Neural cell (in vitro differentiated cells): ENCODE results near the gene CTAGE1. TPM values are rescaled to one million over a fixed set of nuclear protein-coding genes. Genes with fewer than 3 reads are reported as not detected.

Source experiments
- H2AFZ ChIP-seq: fragments of 200-600, 300-800 bp; sonication (generic), shearing (Covaris generic); 2 replicates; pipeline ENCODE4 v1.6.0; 2014; ENCODE audit warnings: low read depth, mild to moderate bottlenecking, antibody characterized with exemption, low read length, moderate library complexity
- H3F3A ChIP-seq: fragments of 200-600 bp; shearing (Covaris generic); 2 replicates; pipeline ENCODE4 v1.6.1; 2016; ENCODE audit warnings: mild to moderate bottlenecking, moderate library complexity, mixed read lengths, antibody characterized with exemption, low read length; ENCODE audit not compliant: insufficient read depth, poor library complexity, severe bottlenecking
- H3K27ac ChIP-seq: fragments of 200-600, 300-800 bp; sonication (generic), shearing (Covaris generic); 2 replicates; pipeline ENCODE4 v1.5.1; 2014; ENCODE audit warnings: mild to moderate bottlenecking, low read length, moderate library complexity
- H3K27me3 ChIP-seq: fragments of 300-800, 200-600 bp; sonication (generic), shearing (Covaris generic); 2 replicates; pipeline ENCODE4 v1.6.0; 2014; ENCODE audit warnings: mild to moderate bottlenecking, low read depth, low read length, moderate library complexity; ENCODE audit not compliant: insufficient read depth
- H3K36me3 ChIP-seq: fragments of 300-800, 200-600 bp; sonication (generic), shearing (Covaris generic); 2 replicates; pipeline ENCODE4 v1.5.1; 2014; ENCODE audit warnings: mild to moderate bottlenecking, antibody characterized with exemption, low read length, moderate library complexity; ENCODE audit not compliant: insufficient read depth
- H3K4me2 ChIP-seq: fragments of 300-800, 200-600 bp; sonication (generic), shearing (Covaris generic); 2 replicates; pipeline ENCODE4 v1.6.0; 2014; ENCODE audit warnings: mild to moderate bottlenecking, low read length
- H3K4me3 ChIP-seq: fragments of 300-800, 200-600 bp; sonication (generic), shearing (Covaris generic); 2 replicates; pipeline ENCODE4 v1.5.1; 2014; ENCODE audit warnings: mild to moderate bottlenecking, low read length, moderate library complexity
- H3K79me2 ChIP-seq: fragments of 200-600 bp; shearing (Covaris generic); replicated peaks from 2 replicates; pipeline ENCODE4 v1.6.0; 2014; ENCODE audit warnings: mild to moderate bottlenecking, low read length, moderate library complexity; ENCODE audit not compliant: insufficient read depth
- H3K9ac ChIP-seq: fragments of 300-800, 200-600 bp; sonication (generic), shearing (Covaris generic); 2 replicates; pipeline ENCODE4 v1.6.1; 2016; ENCODE audit warnings: mild to moderate bottlenecking, low read length, mixed read lengths
- H3K9me2 ChIP-seq: fragments of 200-600 bp; shearing (Covaris generic); 2 replicates; pipeline ENCODE4 v1.6.1; 2016; ENCODE audit warnings: mild to moderate bottlenecking, low read length, mixed read lengths; ENCODE audit not compliant: insufficient read depth
- H3K9me3 ChIP-seq: fragments of 200-600, 300-800 bp; sonication (generic), shearing (Covaris generic); 2 replicates; pipeline ENCODE4 v1.6.1; 2016; ENCODE audit warnings: mild to moderate bottlenecking, mixed run types, low read length, moderate library complexity, mixed read lengths
- H4K20me1 ChIP-seq: fragments of 200-600 bp; shearing (Covaris generic); 2 replicates; pipeline ENCODE4 v1.6.1; 2016; ENCODE audit warnings: mild to moderate bottlenecking, mixed run types; ENCODE audit not compliant: insufficient read depth
- EP300 ChIP-seq: fragments of 450-650 bp; conservative IDR thresholded peaks from 2 replicates; pipeline ENCODE4 v1.6.1; 2014; ENCODE audit warnings: antibody characterized with exemption, mild to moderate bottlenecking, moderate library complexity; ENCODE audit not compliant: poor library complexity, severe bottlenecking
- EZH2 ChIP-seq: fragments of 200-600, 300-800 bp; shearing (Covaris generic), sonication (generic); IDR thresholded peaks from 2 replicates; pipeline ENCODE4 v1.6.1; 2014; ENCODE audit warnings: antibody characterized with exemption, low read length, borderline replicate concordance, mild to moderate bottlenecking; ENCODE audit not compliant: insufficient read depth, poor library complexity, severe bottlenecking
- MXI1 ChIP-seq: fragments of 450-650 bp; conservative IDR thresholded peaks from 2 replicates; pipeline ENCODE4 v1.6.1; 2014; ENCODE audit warnings: antibody characterized with exemption, mild to moderate bottlenecking; ENCODE audit not compliant: poor library complexity, severe bottlenecking
- POLR2AphosphoS5 ChIP-seq: IDR thresholded peaks from 2 replicates; pipeline ENCODE4 v1.6.1; 2012
- RAD21 ChIP-seq: fragments of 450-650 bp; conservative IDR thresholded peaks from 2 replicates; pipeline ENCODE4 v1.6.1; 2014; ENCODE audit warnings: antibody characterized with exemption, mild to moderate bottlenecking, moderate library complexity
- SMC3 ChIP-seq: fragments of 450-650 bp; conservative IDR thresholded peaks from 2 replicates; pipeline ENCODE4 v1.6.1; 2014; ENCODE audit warnings: antibody characterized with exemption, mild to moderate bottlenecking, moderate library complexity; ENCODE audit not compliant: poor library complexity
- TAF1 ChIP-seq: IDR thresholded peaks from 2 replicates; pipeline ENCODE4 v1.6.1; 2012; ENCODE audit warnings: low read depth
- polyA plus RNA-seq: library from polyadenylated mRNA; depleted of rRNA; stranded (reverse); fragments of >200 nt; gene quantifications from 2 replicates; pipeline ENCODE4 v1.2.3, GENCODE V29; 2014
- TF ChIP-seq, protein P1 (sequence below): fragments of 450-650 bp; IDR thresholded peaks from 2 replicates; pipeline ENCODE4 v1.5.1; 2014; ENCODE audit warnings: antibody characterized with exemption, mild to moderate bottlenecking, moderate library complexity; ENCODE audit not compliant: poor library complexity, severe bottlenecking
- TF ChIP-seq, protein P2 (sequence below): IDR thresholded peaks from 2 replicates; pipeline ENCODE4 v1.6.1; 2012; ENCODE audit warnings: borderline replicate concordance

CTAGE1 gene
- polyA plus RNA-seq, 1 donor from 2014 or later: not detected

DNA sequence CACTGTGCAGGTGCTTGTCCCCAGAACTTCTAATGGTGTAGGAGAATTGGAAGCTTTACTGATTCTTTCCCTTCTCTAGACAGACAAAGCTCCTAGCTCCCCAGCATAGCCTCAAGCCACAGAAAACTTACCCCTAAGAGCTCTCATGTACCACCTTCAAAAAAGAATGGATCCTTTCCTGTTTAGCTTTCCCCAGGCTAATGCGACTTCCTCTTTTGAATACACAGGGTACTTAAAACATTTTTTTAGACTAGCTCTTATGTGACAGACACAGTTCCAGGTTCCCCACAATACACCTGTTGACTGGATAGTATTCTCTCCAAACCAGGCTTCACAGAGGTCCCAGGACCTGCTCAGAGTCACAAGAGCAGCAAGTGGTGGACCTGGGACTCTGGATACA lies 8.3 kb downstream of the CTAGE1 start:
- Histone ChIP-seq H3K27ac (no peak overlapping the region), H3K9me2 (no peaks in the 10 kb centered on the region), H3K9ac (no peak overlapping the region), H3K4me2 (no peak overlapping the region), H3K36me3 (no peaks in the 10 kb centered on the region), H3K27me3 (no peaks in the 10 kb centered on the region), H3K79me2 (no peaks in the 10 kb centered on the region), H3K9me3 (no peaks in the 10 kb centered on the region), H2AFZ (no peak overlapping the region), H4K20me1 (no peaks in the 10 kb centered on the region), H3K4me3 (no peak overlapping the region), H3F3A (no peaks in the 10 kb centered on the region)
- TF ChIP-seq, protein P1, sequence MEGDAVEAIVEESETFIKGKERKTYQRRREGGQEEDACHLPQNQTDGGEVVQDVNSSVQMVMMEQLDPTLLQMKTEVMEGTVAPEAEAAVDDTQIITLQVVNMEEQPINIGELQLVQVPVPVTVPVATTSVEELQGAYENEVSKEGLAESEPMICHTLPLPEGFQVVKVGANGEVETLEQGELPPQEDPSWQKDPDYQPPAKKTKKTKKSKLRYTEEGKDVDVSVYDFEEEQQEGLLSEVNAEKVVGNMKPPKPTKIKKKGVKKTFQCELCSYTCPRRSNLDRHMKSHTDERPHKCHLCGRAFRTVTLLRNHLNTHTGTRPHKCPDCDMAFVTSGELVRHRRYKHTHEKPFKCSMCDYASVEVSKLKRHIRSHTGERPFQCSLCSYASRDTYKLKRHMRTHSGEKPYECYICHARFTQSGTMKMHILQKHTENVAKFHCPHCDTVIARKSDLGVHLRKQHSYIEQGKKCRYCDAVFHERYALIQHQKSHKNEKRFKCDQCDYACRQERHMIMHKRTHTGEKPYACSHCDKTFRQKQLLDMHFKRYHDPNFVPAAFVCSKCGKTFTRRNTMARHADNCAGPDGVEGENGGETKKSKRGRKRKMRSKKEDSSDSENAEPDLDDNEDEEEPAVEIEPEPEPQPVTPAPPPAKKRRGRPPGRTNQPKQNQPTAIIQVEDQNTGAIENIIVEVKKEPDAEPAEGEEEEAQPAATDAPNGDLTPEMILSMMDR: no peak
- TF ChIP-seq, protein P2, sequence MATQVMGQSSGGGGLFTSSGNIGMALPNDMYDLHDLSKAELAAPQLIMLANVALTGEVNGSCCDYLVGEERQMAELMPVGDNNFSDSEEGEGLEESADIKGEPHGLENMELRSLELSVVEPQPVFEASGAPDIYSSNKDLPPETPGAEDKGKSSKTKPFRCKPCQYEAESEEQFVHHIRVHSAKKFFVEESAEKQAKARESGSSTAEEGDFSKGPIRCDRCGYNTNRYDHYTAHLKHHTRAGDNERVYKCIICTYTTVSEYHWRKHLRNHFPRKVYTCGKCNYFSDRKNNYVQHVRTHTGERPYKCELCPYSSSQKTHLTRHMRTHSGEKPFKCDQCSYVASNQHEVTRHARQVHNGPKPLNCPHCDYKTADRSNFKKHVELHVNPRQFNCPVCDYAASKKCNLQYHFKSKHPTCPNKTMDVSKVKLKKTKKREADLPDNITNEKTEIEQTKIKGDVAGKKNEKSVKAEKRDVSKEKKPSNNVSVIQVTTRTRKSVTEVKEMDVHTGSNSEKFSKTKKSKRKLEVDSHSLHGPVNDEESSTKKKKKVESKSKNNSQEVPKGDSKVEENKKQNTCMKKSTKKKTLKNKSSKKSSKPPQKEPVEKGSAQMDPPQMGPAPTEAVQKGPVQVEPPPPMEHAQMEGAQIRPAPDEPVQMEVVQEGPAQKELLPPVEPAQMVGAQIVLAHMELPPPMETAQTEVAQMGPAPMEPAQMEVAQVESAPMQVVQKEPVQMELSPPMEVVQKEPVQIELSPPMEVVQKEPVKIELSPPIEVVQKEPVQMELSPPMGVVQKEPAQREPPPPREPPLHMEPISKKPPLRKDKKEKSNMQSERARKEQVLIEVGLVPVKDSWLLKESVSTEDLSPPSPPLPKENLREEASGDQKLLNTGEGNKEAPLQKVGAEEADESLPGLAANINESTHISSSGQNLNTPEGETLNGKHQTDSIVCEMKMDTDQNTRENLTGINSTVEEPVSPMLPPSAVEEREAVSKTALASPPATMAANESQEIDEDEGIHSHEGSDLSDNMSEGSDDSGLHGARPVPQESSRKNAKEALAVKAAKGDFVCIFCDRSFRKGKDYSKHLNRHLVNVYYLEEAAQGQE: no peak
- TF ChIP-seq RAD21 (no peak), TAF1 (no peak), POLR2AphosphoS5 (no peak), EP300 (no peak), MXI1 (no peak), EZH2 (no peak), SMC3 (no peak)

DNA sequence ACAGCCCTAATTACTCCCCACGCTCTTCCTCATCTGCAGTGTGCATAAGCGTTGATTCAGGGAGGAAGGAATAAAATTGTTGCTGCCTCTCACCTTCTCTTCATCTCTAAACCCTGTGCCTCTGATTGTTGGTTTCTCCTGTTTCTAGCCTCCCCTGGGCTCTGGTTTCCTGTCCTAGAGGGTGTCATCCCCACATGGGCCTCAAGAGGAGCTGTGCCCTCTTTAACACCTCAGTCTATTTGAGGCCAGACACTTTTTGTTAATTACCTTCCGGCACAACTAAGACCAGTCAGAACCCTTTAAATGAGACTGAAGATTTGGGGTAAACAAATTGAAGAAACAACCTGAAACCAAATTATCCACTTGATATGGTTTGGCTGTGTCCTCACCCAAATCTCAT lies 9.7 kb downstream of the CTAGE1 start:
- H3K79me2 ChIP-seq: no peaks in the 10 kb centered on the region
- H3K9me2 ChIP-seq: no peaks in the 10 kb centered on the region
- H3K4me2 ChIP-seq: no peak overlapping the region
- H3K9me3 ChIP-seq: no peaks in the 10 kb centered on the region
- no peaks in the 10 kb centered on the region for H3F3A ChIP-seq
- no peak overlapping the region for H3K9ac ChIP-seq
- H3K4me3 ChIP-seq: no peak overlapping the region
- H3K36me3 ChIP-seq: no peaks in the 10 kb centered on the region
- no peaks in the 10 kb centered on the region for H4K20me1 ChIP-seq
- H3K27ac ChIP-seq: no peak overlapping the region
- no peaks in the 10 kb centered on the region for H3K27me3 ChIP-seq
- no peak for TF ChIP-seq TAF1
- TF ChIP-seq, protein P2: no peak
- TF ChIP-seq, protein P1: no peak
- TF ChIP-seq EZH2: no peak
- TF ChIP-seq RAD21: no peak
- TF ChIP-seq MXI1: no peak
- H2AFZ ChIP-seq: no peak overlapping the region
